HG03439 (cell line): Measurements from ENCODE around the gene MMP1.
"Not testable (repeated sequence)": the region's sequence is repeated elsewhere in the genome, so short reads cannot be mapped to it uniquely, and the experiment has no call there.

Source experiments
- ATAC-seq: cut with Tn5 transposase; IDR thresholded peaks from one replicate; pipeline ENCODE4 v1.9.1; 2021; ENCODE audit warnings: mild to moderate bottlenecking, moderate library complexity; ENCODE audit not compliant: unreplicated experiment

The MMP1 gene

DNA sequence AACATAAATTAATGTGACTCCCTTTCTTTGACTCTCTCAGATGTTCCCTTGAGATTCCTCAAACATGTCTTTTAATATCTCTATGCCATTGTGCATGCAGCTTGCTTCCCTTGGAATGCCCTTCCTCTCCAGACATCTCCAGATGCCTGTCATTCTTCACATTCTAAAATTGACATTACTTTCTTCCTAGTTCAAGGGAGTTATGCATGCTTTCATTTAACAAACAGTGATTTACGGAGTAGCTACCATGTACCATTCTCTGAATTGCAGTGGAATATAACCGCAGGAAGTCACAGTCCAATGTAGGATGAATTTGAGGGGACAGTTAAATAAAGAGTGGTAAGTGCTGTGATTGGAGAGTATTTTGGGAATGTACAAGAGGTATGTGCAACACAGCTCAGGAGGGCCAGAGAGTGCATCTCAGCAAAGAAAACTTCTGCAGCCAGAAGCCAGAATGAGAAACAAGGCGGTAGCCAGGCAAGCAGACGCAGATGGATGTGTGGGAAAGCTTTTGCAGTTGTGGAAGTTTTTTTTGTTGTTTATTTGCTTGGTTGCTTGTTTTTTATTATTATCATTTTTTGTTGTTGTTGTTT, 36.2 kb downstream of the MMP1 start:
- no peak for ATAC-seq

DNA sequence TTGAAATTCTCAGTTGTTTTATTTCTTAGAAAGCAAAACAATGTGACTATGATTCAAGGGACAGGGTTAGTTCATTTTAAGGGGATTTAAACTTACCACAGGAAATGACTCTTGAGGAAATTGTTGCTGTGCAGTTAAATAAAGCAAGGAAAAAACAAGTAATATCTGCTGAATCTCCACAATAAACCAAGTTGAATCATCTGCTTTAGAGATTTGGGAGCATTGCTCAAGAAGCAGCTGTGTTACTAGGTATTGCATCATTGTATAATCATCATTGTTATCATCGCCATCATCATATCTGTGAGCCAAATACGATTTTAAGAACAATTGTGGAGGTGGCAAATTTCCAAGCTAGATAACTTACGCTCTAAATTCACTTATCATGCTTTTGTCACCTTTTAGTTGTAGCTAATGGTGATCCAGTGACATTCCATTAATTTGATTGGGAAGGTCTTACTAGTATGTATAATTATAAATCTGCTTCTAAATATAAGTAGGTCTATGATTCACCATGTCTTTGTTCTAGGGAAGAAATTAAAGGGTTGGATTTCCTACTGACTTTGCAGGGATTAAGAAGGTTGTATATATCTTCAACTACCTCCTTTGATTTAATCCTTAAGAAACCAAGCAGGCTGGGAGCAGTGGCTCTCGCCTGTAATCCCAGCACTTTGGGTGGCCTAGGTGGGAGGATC, 37.5 kb downstream of the MMP1 start:
- no peak for ATAC-seq

DNA sequence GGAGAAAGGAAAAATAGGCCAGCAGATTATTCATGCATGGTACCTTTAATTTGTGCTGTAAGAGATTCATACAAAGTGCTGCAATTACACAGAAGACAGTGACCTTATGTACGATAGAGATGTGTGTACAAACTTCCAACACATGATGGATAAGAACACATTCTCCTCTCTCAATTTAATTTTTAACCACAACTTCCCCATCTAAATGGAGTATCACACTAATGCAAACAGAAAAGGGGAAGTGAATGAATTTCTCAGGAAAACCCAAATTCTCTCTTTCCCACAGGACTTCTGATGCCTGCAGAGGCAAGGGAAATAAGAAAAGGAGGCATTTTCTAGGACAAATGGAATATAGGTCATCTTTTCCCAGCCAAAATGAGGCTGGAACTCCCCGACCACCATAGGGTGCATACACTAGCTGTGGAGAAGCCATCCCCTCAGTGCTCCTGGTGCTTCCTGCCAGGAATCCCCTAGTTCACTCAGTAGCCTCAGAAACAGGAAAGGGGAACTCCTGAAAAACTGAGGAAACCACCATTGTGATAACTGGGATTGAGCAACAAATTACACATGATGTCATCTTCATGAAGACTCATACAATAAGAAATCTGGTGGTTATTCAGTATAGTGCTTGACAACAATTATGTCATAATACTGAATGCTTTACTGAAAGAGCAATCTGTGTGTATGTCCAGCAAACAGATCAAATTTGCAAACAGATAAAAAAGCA, 40.0 kb downstream of the MMP1 start:
- ATAC-seq, result no peak

DNA sequence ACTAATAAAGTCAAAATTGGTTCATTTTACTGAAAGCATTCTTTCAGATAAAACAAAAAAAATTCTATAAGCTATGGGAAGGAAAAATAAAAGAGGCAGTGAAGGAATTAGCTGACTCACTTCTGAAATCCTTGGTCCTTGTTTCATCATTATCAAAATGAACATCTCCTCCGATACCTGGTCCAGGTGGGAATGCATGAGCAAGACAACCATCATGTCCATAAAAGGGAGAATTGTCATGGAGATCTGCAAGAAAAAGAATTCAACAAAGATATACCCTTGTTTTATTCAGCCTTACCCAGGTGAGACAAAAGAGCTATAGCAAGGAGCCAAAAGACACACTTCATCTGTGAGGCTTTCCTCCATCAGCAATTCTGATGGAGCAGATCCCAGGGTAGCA, 44.7 kb downstream of the MMP1 start:
- ATAC-seq, result no peak

DNA sequence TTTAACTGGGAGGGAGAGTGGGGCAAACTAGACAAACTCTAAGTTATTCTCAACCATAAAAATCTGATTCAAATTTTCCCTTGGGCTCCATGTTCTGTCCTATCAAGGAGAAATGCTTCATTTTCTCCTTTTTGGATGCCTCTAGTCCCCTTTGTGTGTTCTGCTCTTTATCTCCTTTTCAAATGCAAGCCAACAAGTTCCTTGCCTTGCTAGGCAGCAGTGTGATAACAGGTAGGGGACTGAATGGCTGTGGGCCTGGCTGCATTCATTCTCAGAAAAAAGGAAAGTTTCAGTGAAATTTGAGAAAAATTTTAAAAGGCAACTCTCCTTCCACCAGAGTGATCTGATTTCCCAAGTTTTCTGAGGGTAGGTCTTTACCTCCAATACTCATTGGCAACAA, 46.3 kb downstream of the MMP1 start:
- no peak for ATAC-seq

DNA sequence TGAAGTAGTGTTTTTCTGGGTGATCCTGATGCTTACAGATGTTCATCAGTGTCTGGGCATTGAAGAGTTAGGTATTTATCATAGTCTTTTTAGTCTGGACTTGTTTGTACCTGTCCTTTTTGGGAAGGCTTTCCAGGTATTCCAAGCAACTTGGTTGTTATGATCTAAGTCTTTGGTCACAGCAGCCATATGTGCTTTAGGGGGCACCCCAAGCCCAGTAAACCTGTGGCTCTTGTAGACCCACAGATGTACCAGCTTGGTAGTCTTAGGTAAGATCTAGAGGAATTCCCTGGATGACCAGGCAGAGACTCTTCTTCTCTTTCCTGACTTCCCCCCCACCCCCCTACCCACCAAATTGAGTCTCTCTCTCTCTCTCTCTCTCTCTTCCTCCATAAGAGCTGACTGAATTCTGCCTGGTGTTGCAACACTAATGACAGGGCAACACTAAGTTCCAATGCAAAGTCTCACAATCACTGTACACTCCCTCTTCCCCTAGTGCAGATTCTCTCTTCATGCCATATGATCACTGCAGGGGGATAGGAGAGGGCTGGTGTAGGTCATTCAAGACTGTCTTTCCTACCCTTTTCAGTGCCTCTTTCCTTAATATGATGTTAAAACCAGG, 48.7 kb downstream of the MMP1 start:
- no peak for ATAC-seq

DNA sequence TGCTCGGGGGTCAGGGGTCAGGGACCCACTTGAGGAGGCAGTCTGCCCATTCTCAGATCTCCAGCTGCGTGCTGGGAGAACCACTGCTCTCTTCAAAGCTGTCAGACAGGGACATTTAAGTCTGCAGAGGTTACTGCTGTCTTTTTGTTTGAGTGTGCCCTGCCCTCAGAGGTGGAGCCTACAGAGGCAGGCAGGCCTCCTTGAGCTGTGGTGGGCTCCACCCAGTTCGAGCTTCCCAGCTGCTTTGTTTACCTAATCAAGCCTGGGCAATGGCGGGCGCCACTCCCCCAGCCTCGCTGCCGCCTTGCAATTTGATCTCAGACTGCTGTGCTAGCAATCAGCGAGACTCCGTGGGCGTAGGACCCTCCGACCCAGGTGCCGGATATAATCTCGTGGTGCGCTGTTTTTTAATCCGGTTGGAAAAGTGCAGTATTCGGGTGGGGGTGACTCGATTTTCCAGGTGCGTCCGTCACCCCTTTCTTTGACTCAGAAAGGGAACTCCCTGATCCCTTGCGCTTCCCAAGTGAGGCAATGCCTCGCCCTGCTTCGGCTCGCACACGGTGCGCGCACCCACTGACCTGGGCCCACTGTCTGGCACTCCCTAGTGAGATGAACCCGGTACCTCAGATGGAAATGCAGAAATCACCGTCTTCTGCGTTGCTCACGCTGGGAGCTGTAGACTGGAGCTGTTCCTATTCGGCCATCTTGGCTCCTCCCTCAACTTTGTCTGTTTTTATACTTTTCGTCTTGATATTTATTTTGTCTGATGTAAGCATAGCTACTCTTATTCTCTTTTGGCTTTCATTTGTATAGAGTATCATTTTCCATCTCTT, 51.0 kb downstream of the MMP1 start:
- not testable (repeated sequence) for ATAC-seq
